A673 (cell line): ENCODE data around the gene BUD31.

Source experiments
- EZH2 ChIP-seq: fragments of 200-600 bp; sonication (generic); IDR thresholded peaks from 2 replicates; pipeline ENCODE4 v1.6.1; 2017; ENCODE audit warnings: borderline replicate concordance, low read depth, mild to moderate bottlenecking, mixed read lengths, antibody characterized with exemption, low read length; ENCODE audit not compliant: poor library complexity, severe bottlenecking
- TF ChIP-seq, protein P1 (sequence below): fragments of 300-800, 200-600 bp; sonication (generic); conservative IDR thresholded peaks from 2 replicates; pipeline ENCODE4 v1.5.1; 2017; ENCODE audit warnings: low read depth, mild to moderate bottlenecking, antibody characterized with exemption, low read length, moderate library complexity, mixed read lengths

DNA sequence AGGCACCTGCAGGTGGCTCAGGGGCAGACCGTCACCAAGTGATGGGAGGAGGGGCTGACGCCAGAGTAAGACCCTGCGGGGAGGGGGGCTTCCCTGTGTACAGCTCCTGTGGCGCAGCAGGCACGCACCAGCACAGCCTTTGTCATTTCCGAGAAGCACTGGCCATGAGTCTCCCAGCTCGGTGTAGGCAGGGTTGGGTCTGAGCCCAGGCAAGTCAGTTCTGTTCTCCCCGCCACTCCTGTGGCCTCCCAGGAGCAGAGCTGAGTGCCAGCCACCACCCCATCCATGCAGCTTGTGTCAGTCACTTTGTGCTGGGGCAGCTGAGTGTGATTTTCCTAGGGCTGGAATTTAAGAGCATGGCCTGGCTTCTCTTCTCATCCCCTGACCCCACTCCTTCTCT is 43.2 kb downstream of the BUD31 start:
- TF ChIP-seq, protein P1, sequence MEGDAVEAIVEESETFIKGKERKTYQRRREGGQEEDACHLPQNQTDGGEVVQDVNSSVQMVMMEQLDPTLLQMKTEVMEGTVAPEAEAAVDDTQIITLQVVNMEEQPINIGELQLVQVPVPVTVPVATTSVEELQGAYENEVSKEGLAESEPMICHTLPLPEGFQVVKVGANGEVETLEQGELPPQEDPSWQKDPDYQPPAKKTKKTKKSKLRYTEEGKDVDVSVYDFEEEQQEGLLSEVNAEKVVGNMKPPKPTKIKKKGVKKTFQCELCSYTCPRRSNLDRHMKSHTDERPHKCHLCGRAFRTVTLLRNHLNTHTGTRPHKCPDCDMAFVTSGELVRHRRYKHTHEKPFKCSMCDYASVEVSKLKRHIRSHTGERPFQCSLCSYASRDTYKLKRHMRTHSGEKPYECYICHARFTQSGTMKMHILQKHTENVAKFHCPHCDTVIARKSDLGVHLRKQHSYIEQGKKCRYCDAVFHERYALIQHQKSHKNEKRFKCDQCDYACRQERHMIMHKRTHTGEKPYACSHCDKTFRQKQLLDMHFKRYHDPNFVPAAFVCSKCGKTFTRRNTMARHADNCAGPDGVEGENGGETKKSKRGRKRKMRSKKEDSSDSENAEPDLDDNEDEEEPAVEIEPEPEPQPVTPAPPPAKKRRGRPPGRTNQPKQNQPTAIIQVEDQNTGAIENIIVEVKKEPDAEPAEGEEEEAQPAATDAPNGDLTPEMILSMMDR: no peak
- TF ChIP-seq EZH2: no peak
